Neural progenitor cell (in vitro differentiated cells): ENCODE data around the gene MARVELD1. TPM values are rescaled to one million over a fixed set of nuclear protein-coding genes. Genes with fewer than 3 reads are reported as not detected.
A peak's percentile ranks its signal among the peaks of the same experiment; 100 is the strongest.

Experiments used
- DNase-seq: peaks from one replicate; pipeline ENCODE4 v3.0.0-alpha.2; 2016; ENCODE audit warnings: low spot score
- H2AFZ ChIP-seq: fragments of 200-600 bp; sonication (generic); replicated peaks from 2 replicates; pipeline ENCODE4 v1.6.1; 2016; ENCODE audit warnings: antibody characterized with exemption
- H3F3A ChIP-seq: fragments of 200-600 bp; sonication (generic); 2 replicates; pipeline ENCODE4 v1.6.1; 2016; ENCODE audit warnings: antibody characterized with exemption, low read depth
- H3K27ac ChIP-seq: fragments of 200-600 bp; sonication (generic); 2 replicates; pipeline ENCODE4 v1.5.1; 2016; ENCODE audit warnings: mild to moderate bottlenecking
- H3K27me3 ChIP-seq: fragments of 200-600 bp; sonication (generic); 2 replicates; pipeline ENCODE4 v1.6.1; 2016; ENCODE audit warnings: mild to moderate bottlenecking, moderate library complexity
- H3K36me3 ChIP-seq: fragments of 200-600 bp; sonication (generic); 2 replicates; pipeline ENCODE4 v1.5.1; 2016
- H3K4me1 ChIP-seq: fragments of 200-600 bp; sonication (generic); 2 replicates; pipeline ENCODE4 v1.6.1; 2016; ENCODE audit warnings: mixed run types
- H3K4me2 ChIP-seq: fragments of 200-600 bp; sonication (generic); 2 replicates; pipeline ENCODE4 v1.6.1; 2016
- H3K4me3 ChIP-seq: fragments of 200-600 bp; sonication (generic); 2 replicates; pipeline ENCODE4 v1.5.1; 2016
- H3K79me2 ChIP-seq: fragments of 200-600 bp; sonication (generic); 2 replicates; pipeline ENCODE4 v1.6.1; 2016; ENCODE audit warnings: low read depth
- H3K9ac ChIP-seq: fragments of 200-600 bp; sonication (generic); 2 replicates; pipeline ENCODE4 v1.6.1; 2016
- H3K9me3 ChIP-seq: fragments of 200-600 bp; sonication (generic); 2 replicates; pipeline ENCODE4 v1.5.1; 2016; ENCODE audit warnings: low read depth
- H4K20me1 ChIP-seq: fragments of 200-600 bp; sonication (generic); 2 replicates; pipeline ENCODE4 v1.6.1; 2016; ENCODE audit warnings: low read depth
- H3K27ac Mint-ChIP-seq: 3 replicates; pipeline ENCODE4 v1.8.0; 2021; ENCODE audit warnings: mixed read lengths
- H3K27me3 Mint-ChIP-seq: 2 replicates; pipeline ENCODE4 v1.8.0; 2022; ENCODE audit warnings: low read depth, mild to moderate bottlenecking, inconsistent platforms, moderate library complexity, mixed read lengths; ENCODE audit not compliant: insufficient read depth
- H3K36me3 Mint-ChIP-seq: 3 replicates; pipeline ENCODE4 v1.8.0; 2021; ENCODE audit warnings: mixed read lengths
- H3K4me1 Mint-ChIP-seq: 3 replicates; pipeline ENCODE4 v1.8.0; 2021; ENCODE audit warnings: mixed read lengths
- H3K4me3 Mint-ChIP-seq: 3 replicates; pipeline ENCODE4 v1.8.0; 2021; ENCODE audit warnings: mild to moderate bottlenecking, moderate library complexity, mixed read lengths
- H3K9me3 Mint-ChIP-seq: 3 replicates; pipeline ENCODE4 v1.8.0; 2020; ENCODE audit warnings: mixed read lengths
- CTCF ChIP-seq: fragments of 200-600 bp; sonication (generic); IDR thresholded peaks from 2 replicates; pipeline ENCODE4 v1.5.1; 2017; ENCODE audit warnings: antibody characterized with exemption, mild to moderate bottlenecking
- EZH2 ChIP-seq: fragments of 200-600 bp; sonication (generic); IDR thresholded peaks from 2 replicates; pipeline ENCODE4 v1.6.1; 2017; ENCODE audit warnings: antibody characterized with exemption, mild to moderate bottlenecking, moderate library complexity
- EZH2phosphoT487 ChIP-seq: fragments of 200-600 bp; sonication (generic); IDR thresholded peaks from 2 replicates; pipeline ENCODE4 v1.6.1; 2017; ENCODE audit warnings: antibody characterized with exemption
- total RNA-seq: library from RNA; depleted of rRNA; stranded (reverse); fragments of >200 nt; gene quantifications from 2 replicates; pipeline ENCODE4 v1.2.3, GENCODE V29; 2015; ENCODE audit warnings: low replicate concordance

The MARVELD1 gene
- total RNA-seq, 1 donor from 2014 or later, result 7.1 TPM

- Histone ChIP-seq H3K27ac (no peak overlapping the region), H3K36me3 (no peaks in the 10 kb centered on the region), H3K9ac (no peak overlapping the region), H4K20me1 (no peaks in the 10 kb centered on the region), H2AFZ (no peak overlapping the region), H3K9me3 (no peaks in the 10 kb centered on the region), H3F3A (peaks cover 6% of the 10 kb centered on the region), H3K27me3 (no peaks in the 10 kb centered on the region), H3K4me3 (no peak overlapping the region), H3K4me2 (no peak overlapping the region), H3K4me1 (no peaks in the 10 kb centered on the region), H3K79me2 (no peaks in the 10 kb centered on the region)
- H3K9me3 Mint-ChIP-seq, result no peaks in the 10 kb centered on the region
- no peaks in the 10 kb centered on the region for H3K27me3 Mint-ChIP-seq
- no peak overlapping the region for H3K27ac Mint-ChIP-seq
- no peaks in the 10 kb centered on the region for H3K4me1 Mint-ChIP-seq
- no peak for DNase-seq
- H3K4me3 Mint-ChIP-seq, result no peak overlapping the region
- no peak for TF ChIP-seq EZH2phosphoT487
- peaks cover 5% of the 10 kb centered on the region for H3K36me3 Mint-ChIP-seq
These were observed 38.3 kb upstream of the MARVELD1 start for GRCh38 chr10:97675222-97675621.

DNA sequence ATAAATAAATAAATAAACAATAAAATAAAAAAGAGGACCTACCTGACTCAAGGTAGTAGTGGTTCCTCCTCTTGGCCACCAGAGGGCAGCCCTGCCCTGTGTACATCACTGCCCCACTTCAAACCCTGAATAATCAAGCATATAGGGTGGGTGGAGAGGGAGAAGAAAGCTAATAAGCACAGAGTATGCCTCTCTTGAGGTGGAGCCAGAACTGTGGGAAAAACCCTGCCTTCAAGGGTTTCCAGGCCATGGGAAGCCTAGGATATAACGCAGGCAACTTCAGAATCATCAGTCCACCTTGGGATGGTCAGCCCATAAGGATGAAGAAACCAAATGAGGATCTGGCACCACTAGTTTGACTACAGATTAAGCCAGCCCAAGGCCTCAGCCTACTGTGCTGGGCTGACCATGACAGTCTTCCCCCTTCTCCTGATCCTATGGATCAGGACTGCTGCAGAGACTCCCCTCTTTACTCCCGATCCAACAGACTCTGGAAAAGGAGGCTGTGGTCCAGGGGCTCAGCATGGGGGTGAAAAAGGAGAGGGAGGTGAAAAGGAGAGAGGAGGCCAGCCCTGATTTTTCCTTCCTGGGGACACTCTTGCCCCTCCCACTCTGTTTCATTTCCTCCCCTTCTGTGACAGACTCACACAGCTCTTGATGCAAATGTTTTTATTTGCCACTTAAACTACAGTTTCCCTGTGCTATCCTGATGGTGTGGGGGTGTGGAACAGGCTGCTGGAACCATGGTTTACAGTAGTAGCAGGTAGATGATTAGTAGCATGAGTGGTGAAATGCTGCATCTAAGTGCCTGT is 36.6 kb upstream of the MARVELD1 start:
- Mint-ChIP-seq H3K4me3 (no peak overlapping the region), H3K27ac (no peak overlapping the region), H3K9me3 (no peaks in the 10 kb centered on the region), H3K4me1 (no peaks in the 10 kb centered on the region), H3K36me3 (peaks cover 5% of the 10 kb centered on the region), H3K27me3 (no peaks in the 10 kb centered on the region)
- Histone ChIP-seq H3K79me2 (no peaks in the 10 kb centered on the region), H3F3A (peaks cover 6% of the 10 kb centered on the region), H2AFZ (no peak overlapping the region), H3K27me3 (no peaks in the 10 kb centered on the region), H3K9me3 (no peaks in the 10 kb centered on the region), H3K4me1 (no peaks in the 10 kb centered on the region), H3K4me2 (no peak overlapping the region), H3K27ac (no peak overlapping the region), H3K4me3 (no peak overlapping the region), H4K20me1 (no peaks in the 10 kb centered on the region), H3K36me3 (no peaks in the 10 kb centered on the region), H3K9ac (no peak overlapping the region)
- DNase-seq, result peak; percentile 71
- TF ChIP-seq CTCF (peak; percentile 86), EZH2phosphoT487 (no peak)

DNA sequence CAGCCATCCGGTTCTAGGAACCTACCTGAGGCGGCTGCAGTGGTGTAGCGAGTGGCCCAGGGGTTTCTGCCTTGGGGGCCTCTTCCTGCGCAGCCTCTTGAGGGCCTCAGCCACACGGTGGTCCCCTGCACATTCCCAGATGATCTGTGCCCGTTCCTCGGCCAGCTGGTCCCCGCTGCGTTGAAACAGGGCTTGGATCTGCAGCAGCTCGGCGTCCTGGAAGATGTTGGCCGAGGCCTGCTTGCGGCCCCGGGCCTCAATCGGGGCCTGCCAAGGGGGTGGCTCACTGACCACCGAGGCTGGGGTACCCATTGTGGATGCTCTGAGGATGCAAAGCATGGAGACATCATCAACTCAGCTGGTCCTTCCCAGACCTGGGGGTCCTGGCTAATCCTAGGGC is 33.9 kb upstream of the MARVELD1 start:
- Histone ChIP-seq H3K27me3 (no peaks in the 10 kb centered on the region), H3K36me3 (no peaks in the 10 kb centered on the region), H3F3A (peaks cover 6% of the 10 kb centered on the region), H3K79me2 (no peaks in the 10 kb centered on the region), H3K27ac (no peak overlapping the region), H4K20me1 (no peaks in the 10 kb centered on the region), H3K9ac (no peak overlapping the region), H2AFZ (no peak overlapping the region), H3K4me2 (no peak overlapping the region), H3K4me3 (no peak overlapping the region), H3K9me3 (no peaks in the 10 kb centered on the region), H3K4me1 (no peaks in the 10 kb centered on the region)
- DNase-seq, result no peak
- no peaks in the 10 kb centered on the region for H3K9me3 Mint-ChIP-seq
- no peaks in the 10 kb centered on the region for H3K27me3 Mint-ChIP-seq
- no peaks in the 10 kb centered on the region for H3K4me1 Mint-ChIP-seq
- H3K4me3 Mint-ChIP-seq, result no peak overlapping the region
- no peaks in the 10 kb centered on the region for H3K36me3 Mint-ChIP-seq
- no peak overlapping the region for H3K27ac Mint-ChIP-seq
- TF ChIP-seq EZH2phosphoT487, result no peak
- TF ChIP-seq EZH2, result no peak
- TF ChIP-seq CTCF, result no peak

DNA sequence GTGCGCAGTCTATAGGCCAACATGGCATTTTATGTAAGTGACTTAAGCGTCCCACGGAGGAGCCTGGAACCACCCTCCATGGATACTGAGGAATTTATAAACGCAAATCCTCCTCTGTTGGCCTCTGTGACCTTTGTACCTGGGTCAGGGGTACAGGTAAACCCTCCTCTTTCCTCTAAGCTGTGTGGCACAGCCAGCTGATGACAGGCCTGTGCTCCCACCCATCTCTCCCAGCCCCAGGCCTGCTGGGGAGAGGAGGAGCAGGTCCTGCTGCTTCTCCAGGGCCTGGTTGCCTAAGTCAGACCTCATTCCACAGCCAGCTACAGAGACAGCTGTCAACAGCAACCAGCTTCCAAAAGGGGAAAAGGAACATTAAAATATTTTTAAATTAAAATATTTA is 31.5 kb upstream of the MARVELD1 start:
- H3K9me3 ChIP-seq, result no peaks in the 10 kb centered on the region
- H3K27ac Mint-ChIP-seq, result no peak overlapping the region
- TF ChIP-seq EZH2 (no peak), CTCF (no peak), EZH2phosphoT487 (no peak)
- DNase-seq, result no peak
- no peak overlapping the region for H3K9ac ChIP-seq
- H3K27me3 ChIP-seq, result peaks cover 4% of the 10 kb centered on the region
- H3K36me3 Mint-ChIP-seq, result no peaks in the 10 kb centered on the region
- no peaks in the 10 kb centered on the region for H3K4me1 Mint-ChIP-seq
- no peak overlapping the region for H3K4me3 ChIP-seq
- H2AFZ ChIP-seq, result no peak overlapping the region
- no peaks in the 10 kb centered on the region for H4K20me1 ChIP-seq
- H3K4me2 ChIP-seq, result no peak overlapping the region
- peaks cover 6% of the 10 kb centered on the region for H3K4me1 ChIP-seq
- no peak overlapping the region for H3K27ac ChIP-seq
- peaks cover 3% of the 10 kb centered on the region for H3K27me3 Mint-ChIP-seq
- H3K4me3 Mint-ChIP-seq, result no peak overlapping the region
- H3F3A ChIP-seq, result peaks cover 9% of the 10 kb centered on the region
- no peaks in the 10 kb centered on the region for H3K36me3 ChIP-seq
- no peaks in the 10 kb centered on the region for H3K79me2 ChIP-seq
- no peaks in the 10 kb centered on the region for H3K9me3 Mint-ChIP-seq
